K562 (cell line): ENCODE data around the gene SPOCD1. TPM values are rescaled to one million over a fixed set of nuclear protein-coding genes. Genes with fewer than 3 reads are reported as not detected.

Source experiments
- ARID2 ChIP-seq: fragments of 450-650 bp; IDR thresholded peaks from 2 replicates; pipeline ENCODE4 v1.6.1; 2017; ENCODE audit warnings: antibody characterized with exemption, mild to moderate bottlenecking
- ARID3A ChIP-seq: IDR thresholded peaks from 2 replicates; pipeline ENCODE4 v1.6.1; 2012; ENCODE audit warnings: low read depth, low read length, improper control_type of control experiment, borderline replicate concordance
- CTBP1 ChIP-seq: fragments of 450-650 bp; IDR thresholded peaks from 2 replicates; pipeline ENCODE4 v1.6.1; 2016; ENCODE audit warnings: borderline replicate concordance
- DMBX1 ChIP-seq: fragments of 250-450 bp; sonication (Bioruptor Pico); IDR thresholded peaks from 2 replicates; pipeline ENCODE4 v1.8.0; 2022; ENCODE audit warnings: inconsistent platforms, mild to moderate bottlenecking, moderate library complexity, borderline replicate concordance
- FOSL1 ChIP-seq: fragments of 200-800 bp; sonication (Bioruptor generic); conservative IDR thresholded peaks from 2 replicates; pipeline ENCODE4 v1.6.1; 2016; ENCODE audit warnings: missing genetic modification characterization, missing compliant biosample characterization
- FOXA1 ChIP-seq: fragments of 450-650 bp; IDR thresholded peaks from 2 replicates; pipeline ENCODE4 v1.6.1; 2016; ENCODE audit warnings: mild to moderate bottlenecking, borderline replicate concordance
- FOXJ2 ChIP-seq: fragments of 200-800 bp; sonication (Bioruptor generic); IDR thresholded peaks from 2 replicates; pipeline ENCODE4 v1.6.1; 2016; ENCODE audit warnings: missing genetic modification characterization, missing compliant biosample characterization
- HEY1 ChIP-seq: fragments of 250-450 bp; sonication (Bioruptor Pico); IDR thresholded peaks from 2 replicates; pipeline ENCODE4 v1.5.0; 2020; ENCODE audit warnings: mild to moderate bottlenecking, moderate library complexity, borderline replicate concordance
- HIVEP1 ChIP-seq: fragments of 250-450 bp; sonication (Bioruptor Pico); IDR thresholded peaks from 2 replicates; pipeline ENCODE4 v1.4.0; 2020; ENCODE audit warnings: mild to moderate bottlenecking
- KLF6 ChIP-seq: fragments of 250-450 bp; sonication (Bioruptor Pico); IDR thresholded peaks from 2 replicates; pipeline ENCODE4 v1.4.0; 2020; ENCODE audit warnings: mild to moderate bottlenecking, moderate library complexity, borderline replicate concordance
- NCOA1 ChIP-seq: fragments of 450-650 bp; IDR thresholded peaks from 2 replicates; pipeline ENCODE4 v1.6.1; 2016; ENCODE audit warnings: low read depth
- NR4A1 ChIP-seq, 2 experiments: fragments of 250-450 bp in 1 of 2; fragments of 450-650 bp in 1 of 2; sonication (Bioruptor Pico) in 1 of 2; IDR thresholded peaks; 2 replicates each; pipeline versions ENCODE4 v1.4.0 to v1.6.1; 2016 to 2020; ENCODE audit warnings: mild to moderate bottlenecking in 2 of 2, missing compliant biosample characterization in 1 of 2, missing genetic modification characterization in 1 of 2, moderate library complexity in 1 of 2
- PHB2 ChIP-seq: fragments of 450-650 bp; IDR thresholded peaks from 2 replicates; pipeline ENCODE4 v1.6.1; 2017; ENCODE audit warnings: low read depth
- RAD51 ChIP-seq: fragments of 450-650 bp; IDR thresholded peaks from 2 replicates; pipeline ENCODE4 v1.7.1; 2016; ENCODE audit warnings: low read depth, mild to moderate bottlenecking, borderline replicate concordance
- SIN3B ChIP-seq: fragments of 450-650 bp; IDR thresholded peaks from 2 replicates; pipeline ENCODE4 v1.6.1; 2017; ENCODE audit warnings: low read depth, mild to moderate bottlenecking, moderate library complexity
- SMARCA4 ChIP-seq: fragments of 450-650 bp; IDR thresholded peaks from 2 replicates; pipeline ENCODE4 v1.6.1; 2016
- STAG1 ChIP-seq: sonication (generic); formaldehyde crosslinking; IDR thresholded peaks from 2 replicates; pipeline ENCODE4 v1.5.0; 2020; ENCODE audit warnings: missing genetic modification reagents, borderline replicate concordance
- THRB ChIP-seq: fragments of 450-650 bp; formaldehyde crosslinking; conservative IDR thresholded peaks from 2 replicates; pipeline ENCODE4 v1.4.0; 2022; ENCODE audit warnings: mild to moderate bottlenecking, missing genetic modification characterization
- ZBTB12 ChIP-seq: fragments of 250-450 bp; sonication (Bioruptor Pico); IDR thresholded peaks from 2 replicates; pipeline ENCODE4 v1.4.0; 2020
- ZNF431 ChIP-seq: sonication (generic); formaldehyde crosslinking; IDR thresholded peaks from 2 replicates; pipeline ENCODE4 v1.8.0; 2022; ENCODE audit warnings: mild to moderate bottlenecking, missing genetic modification reagents
- ZNF449 ChIP-seq: fragments of 250-450 bp; sonication (Bioruptor Pico); IDR thresholded peaks from 2 replicates; pipeline ENCODE4 v1.8.0; 2022; ENCODE audit warnings: moderate library complexity, mild to moderate bottlenecking, inconsistent platforms
- ZNF586 ChIP-seq: fragments of 450-650 bp; formaldehyde crosslinking; conservative IDR thresholded peaks from 2 replicates; pipeline ENCODE4 v1.4.0; 2020; ENCODE audit warnings: mild to moderate bottlenecking, moderate library complexity
- ZSCAN32 ChIP-seq: fragments of 450-650 bp; formaldehyde crosslinking; IDR thresholded peaks from 2 replicates; pipeline ENCODE4 v1.4.0; 2020; ENCODE audit warnings: mild to moderate bottlenecking, moderate library complexity
- polyA plus RNA-seq, 8 experiments: library from polyadenylated mRNA; depleted of rRNA in 4 of 8; stranded (reverse) in 5 of 8; unstranded in 3 of 8; fragments of >200 nt; fragmentation: Nextera tagmentation in 2 of 8; fragmentation: Illumina TruSeq in 1 of 8; extraction: Ambion mirVana in 2 of 8; extraction: Trizol in 1 of 8; gene quantifications; 2 replicates each; pipeline versions ENCODE4 v1.2.1 to v1.2.3, GENCODE V29; 2011 to 2014; ENCODE audit warnings: inconsistent platforms in 1 of 8, missing spikeins in 1 of 8
- total RNA-seq, 7 experiments: library from RNA; depleted of rRNA in 6 of 7; stranded (reverse); fragments of >200 nt in 6 of 7; fragmentation: Illumina TruSeq in 2 of 7; extraction: Trizol in 2 of 7; gene quantifications; 2 replicates each; pipeline versions ENCODE4 v1.2.1 to v1.2.3, GENCODE V29; 2011 to 2021; ENCODE audit warnings: low replicate concordance in 1 of 7

SPOCD1 gene
- total and polyA plus RNA-seq, 9 of the 15 experiments (the other 6 are each of a cell fraction or from before 2014, with no cell fraction given), result 0.03 to 0.71 (median 0.26) TPM; not detected in 1

- peak; percentile 69 for TF ChIP-seq ZNF449 (CRISPR knock-in tag)
- TF ChIP-seq ZBTB12 (CRISPR knock-in tag), result peak; percentile 53; the same call in 1 of the 2 replicates
- no peak for TF ChIP-seq THRB (CRISPR knock-in tag)
- no peak for TF ChIP-seq FOXA1
- peak; percentile 30; the same call in 1 of the 2 replicates for TF ChIP-seq ARID2
- TF ChIP-seq SIN3B, result peak; percentile 29; the same call in 1 of the 2 replicates
- TF ChIP-seq NCOA1, result peak; percentile 53
- no peak for TF ChIP-seq HEY1 (CRISPR knock-in tag)
- TF ChIP-seq KLF6 (CRISPR knock-in tag), result peak; percentile 52; the same call in 1 of the 2 replicates
- 0 out of 2 replicates have a peak, but pooled peaks have one; percentile 25 for TF ChIP-seq FOXJ2 (tag)
- no peak for TF ChIP-seq ZNF586 (CRISPR knock-in tag)
- TF ChIP-seq RAD51, result peak; percentile 99
- no peak for TF ChIP-seq PHB2
- peak; percentile 56; the same call in 1 of the 2 replicates for TF ChIP-seq ARID3A
- peak; percentile 95 for TF ChIP-seq CTBP1
- 0 out of 2 replicates have a peak, but pooled peaks have one; percentile 21 for TF ChIP-seq NR4A1 (CRISPR knock-in tag; IDR thresholded peaks at IDR 0.05)
- 0 out of 2 replicates have a peak, but pooled peaks have one; percentile 49 for TF ChIP-seq NR4A1 (tag; IDR thresholded peaks at IDR 0.05)
- TF ChIP-seq DMBX1 (CRISPR knock-in tag), result peak; percentile 73
- no peak; the same call in 1 of the 2 replicates for TF ChIP-seq STAG1
- TF ChIP-seq ZSCAN32 (CRISPR knock-in tag), result no peak
- 0 out of 2 replicates have a peak, but pooled peaks have one; percentile 46 for TF ChIP-seq ZNF431 (CRISPR knock-in tag)
- peak; percentile 63 for TF ChIP-seq FOSL1 (tag)
- peak; percentile 77 for TF ChIP-seq HIVEP1 (CRISPR knock-in tag)
- no peak for TF ChIP-seq SMARCA4
These were observed at the start of gene SPOCD1 (continued) for GRCh38 chr1:31815752-31816500.
